HG03280 (cell line): ENCODE measurements around the gene MOB3A.

ENCODE experiments used
- ATAC-seq: cut with Tn5 transposase; IDR thresholded peaks from one replicate; pipeline ENCODE4 v1.9.1; 2021; ENCODE audit warnings: mild to moderate bottlenecking, moderate library complexity; ENCODE audit not compliant: unreplicated experiment

Gene MOB3A

GRCh38 chr19:2083174-2083854 is 12.8 kb downstream of the MOB3A start:
- no peak for ATAC-seq

GRCh38 chr19:2081873-2082810 is 14.0 kb downstream of the MOB3A start:
- ATAC-seq, result no peak

GRCh38 chr19:2080336-2080988 is 15.7 kb downstream of the MOB3A start:
- no peak for ATAC-seq

- ATAC-seq, result no peak
Observed at GRCh38 chr19:2079865-2080301, 16.2 kb downstream of the MOB3A start.

- no peak for ATAC-seq
Observed at GRCh38 chr19:2079076-2079864, 16.9 kb downstream of the MOB3A start.

GRCh38 chr19:2077833-2078619 is 18.1 kb downstream of the MOB3A start:
- ATAC-seq, result no peak

- ATAC-seq, result no peak
Observed at GRCh38 chr19:2077398-2077797, 18.7 kb downstream of the MOB3A start.

GRCh38 chr19:2076526-2076944 is 19.6 kb downstream of the MOB3A start:
- no peak for ATAC-seq

- no peak for ATAC-seq
Observed at GRCh38 chr19:2072757-2073551, 23.2 kb downstream of the MOB3A start.

GRCh38 chr19:2070986-2071673 is 25.0 kb downstream of the MOB3A start:
- no peak for ATAC-seq

GRCh38 chr19:2070436-2070827 is 25.7 kb downstream of the MOB3A start:
- ATAC-seq, result no peak

- no peak for ATAC-seq
Observed at GRCh38 chr19:2064788-2065524, 31.2 kb downstream of the MOB3A start.

GRCh38 chr19:2064395-2064787 is 31.7 kb downstream of the MOB3A start:
- no peak for ATAC-seq

- ATAC-seq, result no peak
Observed at GRCh38 chr19:2063824-2064223, 32.3 kb downstream of the MOB3A start.

GRCh38 chr19:2062770-2063169 is 33.4 kb downstream of the MOB3A start:
- no peak for ATAC-seq

GRCh38 chr19:2062389-2062729 is 33.8 kb downstream of the MOB3A start:
- ATAC-seq, result no peak

- peak; percentile 82 for ATAC-seq
Observed at GRCh38 chr19:2061495-2062388, 34.4 kb downstream of the MOB3A start.
